HG03521 (cell line): ENCODE measurements around the gene SCRN2.
A peak's percentile ranks its signal among the peaks of the same experiment; 100 is the strongest.

Experiments
- ATAC-seq: cut with Tn5 transposase; IDR thresholded peaks from one replicate; pipeline ENCODE4 v1.9.1; 2021; ENCODE audit warnings: mild to moderate bottlenecking, moderate library complexity; ENCODE audit not compliant: unreplicated experiment

Gene SCRN2

GRCh38 chr17:47847341-47848197 lies 6.5 kb upstream of the SCRN2 start:
- no peak for ATAC-seq

GRCh38 chr17:47846716-47847340 lies 5.8 kb upstream of the SCRN2 start:
- ATAC-seq = no peak

GRCh38 chr17:47845716-47846075 lies 4.6 kb upstream of the SCRN2 start:
- no peak for ATAC-seq

- ATAC-seq = no peak
These were observed 4.0 kb upstream of the SCRN2 start for GRCh38 chr17:47844814-47845715.

- no peak for ATAC-seq
These were observed 3.2 kb upstream of the SCRN2 start for GRCh38 chr17:47844227-47844626.

GRCh38 chr17:47843391-47843730 lies 2.3 kb upstream of the SCRN2 start:
- ATAC-seq = no peak

- ATAC-seq = no peak
These were observed 617 bp upstream of the SCRN2 start for GRCh38 chr17:47841488-47842291.

- no peak for ATAC-seq
These were observed 902 bp downstream of the SCRN2 start for GRCh38 chr17:47840001-47840741.

GRCh38 chr17:47839071-47839470 lies 2.0 kb downstream of the SCRN2 start:
- ATAC-seq = no peak

- no peak for ATAC-seq
These were observed 2.4 kb downstream of the SCRN2 start for GRCh38 chr17:47838636-47839035.

GRCh38 chr17:47837401-47838039 lies 3.6 kb downstream of the SCRN2 start:
- ATAC-seq = no peak

GRCh38 chr17:47836601-47837000 lies 4.5 kb downstream of the SCRN2 start:
- ATAC-seq = no peak

GRCh38 chr17:47834756-47835155 lies 6.3 kb downstream of the SCRN2 start:
- ATAC-seq = no peak

- ATAC-seq = no peak
These were observed 9.1 kb downstream of the SCRN2 start for GRCh38 chr17:47831934-47832327.

GRCh38 chr17:47831003-47831933 lies 9.8 kb downstream of the SCRN2 start, which contains the start of the genes LRRC46 and MRPL10:
LRRC46 (plus strand) TSS chr17:47831670; CDS start chr17:47831990, 320 bp downstream.
MRPL10 (minus strand) TSS chr17:47831541; CDS start chr17:47831511, 30 bp downstream.
- ATAC-seq = peak; percentile 75

- no peak for ATAC-seq
These were observed 10.6 kb downstream of the SCRN2 start for GRCh38 chr17:47830396-47831002.

- no peak for ATAC-seq
These were observed 11.2 kb downstream of the SCRN2 start for GRCh38 chr17:47829870-47830269.

GRCh38 chr17:47823519-47823918 lies 17.6 kb downstream of the SCRN2 start:
- no peak for ATAC-seq
